Epithelial cell of esophagus (primary cell): ENCODE measurements around the gene MARVELD3.
"Not testable (repeated sequence)": the region's sequence is repeated elsewhere in the genome, so short reads cannot be mapped to it uniquely, and the experiment has no call there.

Experiments
- DNase-seq: peaks from one replicate; pipeline ENCODE4 v3.0.0; 2010; ENCODE audit warnings: low read depth
- H3K4me3 ChIP-seq: 2 replicates; pipeline ENCODE4 v1.5.1; 2011; ENCODE audit warnings: mild to moderate bottlenecking, low read length, control low read depth
- TF ChIP-seq, protein P1 (sequence below): IDR thresholded peaks from 2 replicates; pipeline ENCODE4 v1.5.1; 2011; ENCODE audit warnings: low read depth, mild to moderate bottlenecking, low read length, control low read depth, inconsistent platforms; ENCODE audit not compliant: insufficient read depth; ENCODE audit errors: missing control alignments

The MARVELD3 gene

DNA sequence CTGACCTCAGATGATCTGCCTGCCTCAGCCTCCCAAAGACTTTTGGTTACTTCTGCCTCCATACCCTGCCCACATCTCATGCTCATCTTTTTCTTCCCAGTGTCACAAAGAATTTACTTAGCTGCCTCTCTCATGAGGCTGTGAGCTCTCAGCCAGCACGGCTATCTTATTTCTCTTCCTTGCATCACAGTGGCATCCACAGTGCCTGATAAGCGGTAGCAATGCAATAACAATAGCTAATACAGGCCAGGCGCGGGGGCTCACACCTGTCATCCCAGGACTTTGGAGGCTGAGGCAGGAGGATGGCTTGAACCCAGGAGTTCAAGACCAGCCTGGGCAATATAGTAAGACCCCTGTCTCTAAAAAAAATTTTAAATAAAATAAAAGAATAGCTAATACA lies 15.5 kb upstream of the MARVELD3 start:
- H3K4me3 ChIP-seq = no peak overlapping the region
- no peak for DNase-seq
- TF ChIP-seq, protein P1, sequence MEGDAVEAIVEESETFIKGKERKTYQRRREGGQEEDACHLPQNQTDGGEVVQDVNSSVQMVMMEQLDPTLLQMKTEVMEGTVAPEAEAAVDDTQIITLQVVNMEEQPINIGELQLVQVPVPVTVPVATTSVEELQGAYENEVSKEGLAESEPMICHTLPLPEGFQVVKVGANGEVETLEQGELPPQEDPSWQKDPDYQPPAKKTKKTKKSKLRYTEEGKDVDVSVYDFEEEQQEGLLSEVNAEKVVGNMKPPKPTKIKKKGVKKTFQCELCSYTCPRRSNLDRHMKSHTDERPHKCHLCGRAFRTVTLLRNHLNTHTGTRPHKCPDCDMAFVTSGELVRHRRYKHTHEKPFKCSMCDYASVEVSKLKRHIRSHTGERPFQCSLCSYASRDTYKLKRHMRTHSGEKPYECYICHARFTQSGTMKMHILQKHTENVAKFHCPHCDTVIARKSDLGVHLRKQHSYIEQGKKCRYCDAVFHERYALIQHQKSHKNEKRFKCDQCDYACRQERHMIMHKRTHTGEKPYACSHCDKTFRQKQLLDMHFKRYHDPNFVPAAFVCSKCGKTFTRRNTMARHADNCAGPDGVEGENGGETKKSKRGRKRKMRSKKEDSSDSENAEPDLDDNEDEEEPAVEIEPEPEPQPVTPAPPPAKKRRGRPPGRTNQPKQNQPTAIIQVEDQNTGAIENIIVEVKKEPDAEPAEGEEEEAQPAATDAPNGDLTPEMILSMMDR = no peak

DNA sequence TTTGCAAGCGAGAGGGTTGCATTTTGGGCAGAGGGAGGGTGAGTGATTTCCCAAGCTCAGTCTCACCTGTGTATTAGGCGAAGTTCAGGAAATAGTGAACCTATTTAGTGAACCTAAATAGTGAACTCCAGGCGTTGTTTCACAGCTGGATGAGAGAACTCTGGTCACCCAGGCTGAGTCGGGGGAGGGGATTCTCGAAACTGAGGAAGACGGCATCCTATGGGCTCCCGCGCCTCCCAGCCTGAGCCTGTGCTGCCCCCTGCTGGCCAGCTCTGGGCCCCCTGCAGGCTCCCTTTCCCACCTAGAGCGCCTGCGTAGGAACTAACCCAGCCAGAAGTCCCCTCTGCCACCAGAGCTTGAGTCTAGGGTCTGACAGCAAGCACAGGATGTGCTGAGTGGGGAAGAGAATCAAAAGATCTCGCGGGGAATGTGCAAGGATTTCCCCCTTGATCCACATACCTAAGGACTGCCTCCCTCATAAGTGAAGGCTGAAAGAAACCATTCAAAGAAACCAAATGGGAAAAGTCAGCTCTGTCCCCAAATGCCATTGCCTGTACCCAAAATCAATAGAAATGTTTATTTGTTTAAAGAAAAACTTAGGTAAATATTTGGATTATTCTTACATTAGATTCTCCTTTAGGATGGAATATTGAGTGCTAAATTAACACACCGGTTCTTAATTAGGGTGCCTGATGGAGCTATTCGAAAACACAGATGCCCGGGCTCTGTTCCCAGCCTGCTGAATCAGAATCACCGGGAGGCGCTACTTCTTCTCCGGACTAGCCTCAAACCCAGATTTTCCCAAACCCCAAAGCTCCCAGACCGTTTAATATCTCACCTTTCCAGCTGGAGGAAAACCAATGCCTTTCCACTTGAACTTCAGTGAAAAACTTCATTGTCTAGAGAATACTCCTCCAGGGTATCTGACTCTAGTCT lies 14.8 kb upstream of the MARVELD3 start:
- TF ChIP-seq, protein P1 = peak; percentile 94
- peak; percentile 63 for DNase-seq
- no peak overlapping the region for H3K4me3 ChIP-seq

DNA sequence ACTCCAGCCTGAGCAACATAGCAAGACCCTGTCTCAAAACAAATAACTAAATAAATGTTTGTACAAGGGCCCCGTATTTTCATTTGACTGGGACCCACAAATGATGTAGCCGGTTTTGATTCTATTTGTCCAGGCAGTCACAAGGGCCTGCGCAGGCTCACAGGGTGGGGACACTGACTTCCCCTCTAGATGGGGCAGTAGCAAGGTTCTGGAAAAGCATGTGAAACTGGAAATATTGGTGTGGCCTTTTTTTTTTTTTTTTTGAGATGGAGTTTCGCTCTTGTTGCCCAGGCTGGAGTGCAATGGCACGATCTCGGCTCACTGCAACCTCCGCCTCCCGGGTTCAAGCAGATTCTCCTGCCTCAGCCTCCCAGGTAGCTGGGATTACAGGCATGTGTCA lies 11.0 kb upstream of the MARVELD3 start:
- not testable (repeated sequence) for DNase-seq, H3K4me3 ChIP-seq

DNA sequence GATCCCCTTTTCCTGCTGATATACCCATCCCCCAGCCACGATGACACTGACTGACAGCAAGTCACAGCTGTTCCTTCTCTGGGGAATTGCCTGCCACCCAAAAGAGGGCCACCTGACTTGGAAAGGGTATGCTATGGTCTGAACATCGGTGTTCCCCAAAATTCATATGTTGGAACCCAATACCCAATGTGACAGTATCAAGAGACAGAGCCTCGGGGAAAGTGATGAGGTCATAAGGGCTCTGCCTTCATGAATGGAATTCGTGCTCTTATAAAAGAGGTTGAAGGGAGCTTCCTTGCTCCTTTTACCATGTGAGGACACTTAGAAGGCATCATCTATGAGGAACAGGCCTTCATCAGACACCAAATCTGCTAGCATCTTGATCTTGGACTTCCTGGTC lies 7.6 kb upstream of the MARVELD3 start:
- TF ChIP-seq, protein P1 = no peak
- H3K4me3 ChIP-seq = no peak overlapping the region
- DNase-seq = no peak

DNA sequence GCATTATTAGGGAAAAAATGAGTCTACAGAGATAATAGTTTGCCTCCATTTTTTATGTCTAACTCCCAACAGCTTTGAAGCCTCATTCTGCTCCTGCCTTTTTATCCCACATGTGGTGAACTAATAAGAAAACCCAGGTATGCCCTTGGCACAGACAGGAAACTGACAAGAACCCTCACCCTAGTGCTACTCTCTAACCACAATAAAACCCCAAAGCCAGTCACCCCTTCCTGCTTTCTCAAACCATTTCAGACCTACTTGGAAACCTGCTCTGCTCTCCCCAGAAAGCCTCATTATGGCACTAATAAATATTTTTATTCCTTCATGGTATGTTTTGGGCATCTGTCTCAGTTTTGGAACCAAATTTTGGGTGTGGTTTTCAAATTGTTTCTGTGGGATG lies 3.9 kb upstream of the MARVELD3 start:
- TF ChIP-seq, protein P1 = no peak
- DNase-seq = no peak
- H3K4me3 ChIP-seq = no peak overlapping the region

DNA sequence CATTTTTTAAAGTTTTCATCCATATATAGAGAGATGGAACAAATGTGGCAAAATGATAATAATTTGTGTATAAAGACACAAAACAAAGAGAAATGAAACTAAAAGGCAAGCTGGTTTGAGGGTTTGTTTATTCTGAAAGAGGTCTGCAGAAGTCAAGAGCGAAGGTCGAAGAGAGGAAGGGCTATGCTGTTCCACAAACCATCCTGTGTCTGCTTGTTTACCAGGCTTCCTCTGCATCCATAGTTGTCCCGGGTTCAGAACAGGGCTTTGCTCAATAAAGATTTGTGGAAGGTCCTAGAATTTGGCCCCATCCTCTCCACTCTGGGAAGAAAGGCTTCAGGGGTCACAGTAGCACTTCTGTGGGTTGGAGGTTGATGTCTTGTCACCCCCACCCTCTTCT lies 2.4 kb upstream of the MARVELD3 start:
- TF ChIP-seq, protein P1 = no peak
- H3K4me3 ChIP-seq = no peak overlapping the region
- no peak for DNase-seq

DNA sequence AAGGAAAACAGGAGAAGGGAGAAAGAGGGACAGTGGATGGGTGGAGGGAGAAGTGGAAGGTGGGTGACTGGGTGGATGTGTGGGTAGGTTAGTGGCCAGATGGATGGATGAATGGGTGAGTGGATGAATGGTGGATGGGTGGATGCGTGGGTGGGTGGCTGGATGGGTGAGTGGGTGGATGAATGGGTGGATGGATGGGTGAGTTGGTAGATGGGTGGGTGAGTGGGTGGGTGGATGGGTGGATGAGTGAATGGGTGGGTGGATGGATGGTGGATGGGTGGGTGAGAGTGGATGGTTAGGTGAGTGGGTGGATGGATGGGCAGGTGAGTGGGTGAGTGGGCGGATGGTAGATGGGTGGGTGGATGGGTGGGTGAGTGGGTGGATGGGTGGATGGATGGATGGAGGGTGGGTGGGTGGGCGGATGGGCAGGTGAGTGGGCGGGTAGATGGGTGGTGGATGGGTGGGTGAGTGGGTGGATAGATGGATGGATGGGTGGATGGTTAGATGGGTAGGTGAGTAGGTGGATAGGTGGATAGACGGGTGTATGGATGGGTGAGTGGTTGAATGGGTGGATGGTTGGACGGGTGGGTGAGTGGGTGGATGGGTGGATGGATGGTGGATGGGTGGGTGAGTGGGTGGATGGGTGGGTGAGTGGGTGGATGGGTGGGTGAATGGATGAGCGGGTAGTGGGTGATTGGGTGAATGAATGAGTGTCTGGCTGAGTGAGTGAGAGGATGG lies 702 bp upstream of the MARVELD3 start:
- no peak for DNase-seq
- TF ChIP-seq, protein P1 = no peak
- H3K4me3 ChIP-seq = no peak overlapping the region
